Measurements from ENCODE around the gene TBCCD1.

- TF ChIP-seq CTCF (IDR thresholded peaks at IDR 0.05) = no peak
- no peak for TF ChIP-seq POLR2A (IDR thresholded peaks at IDR 0.05)
Measured at GRCh38 chr3:186613637-186614265, 46.6 kb upstream of the TBCCD1 start.

Data from lower leg skin (tissue), 3 donors.